ENCODE data around the gene VPS35.

DNA sequence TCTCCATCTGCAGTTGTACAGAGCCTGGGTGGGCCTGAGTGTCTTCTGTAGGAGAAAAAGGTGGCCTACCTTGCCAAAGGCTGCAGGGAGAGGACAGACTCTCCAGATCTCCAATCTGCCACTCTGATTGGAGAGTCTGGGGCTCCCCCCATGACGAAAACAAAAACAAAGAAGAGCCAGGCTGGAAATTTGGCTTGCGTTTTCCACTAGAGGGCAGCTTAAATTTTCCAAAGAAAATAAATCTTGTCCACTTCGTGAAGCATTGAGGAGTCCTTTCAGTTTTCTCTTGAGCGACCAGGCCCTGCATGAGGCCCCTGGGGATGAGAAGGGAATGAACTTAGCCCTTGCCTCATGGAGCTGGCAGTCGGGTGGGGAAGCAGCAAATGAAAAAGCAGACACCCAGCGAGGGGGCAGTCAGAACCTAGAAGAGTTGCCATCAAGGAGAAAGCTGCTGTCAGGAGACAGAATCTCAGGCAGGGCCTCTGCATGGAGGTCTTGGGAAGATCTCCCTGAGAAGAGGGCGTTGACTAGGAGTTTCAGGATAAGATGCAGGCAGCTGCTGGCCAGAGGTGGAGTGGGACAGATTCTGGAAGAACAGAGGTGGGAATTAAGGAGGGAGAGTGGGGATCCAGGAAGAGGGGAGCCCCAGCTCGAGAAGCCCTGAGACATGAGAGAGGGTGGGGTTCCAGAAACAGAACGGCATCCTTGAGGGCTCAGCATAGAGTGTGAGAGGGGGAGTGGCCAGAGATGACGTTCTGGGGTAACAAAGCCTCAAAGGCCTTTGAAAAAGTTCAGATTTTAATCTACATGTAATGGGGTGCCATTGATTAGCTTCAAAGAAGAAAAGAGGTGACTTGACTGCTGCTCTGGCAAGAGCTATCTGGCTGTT, 59.4 kb downstream of the VPS35 start:
- TF ChIP-seq, protein P1, sequence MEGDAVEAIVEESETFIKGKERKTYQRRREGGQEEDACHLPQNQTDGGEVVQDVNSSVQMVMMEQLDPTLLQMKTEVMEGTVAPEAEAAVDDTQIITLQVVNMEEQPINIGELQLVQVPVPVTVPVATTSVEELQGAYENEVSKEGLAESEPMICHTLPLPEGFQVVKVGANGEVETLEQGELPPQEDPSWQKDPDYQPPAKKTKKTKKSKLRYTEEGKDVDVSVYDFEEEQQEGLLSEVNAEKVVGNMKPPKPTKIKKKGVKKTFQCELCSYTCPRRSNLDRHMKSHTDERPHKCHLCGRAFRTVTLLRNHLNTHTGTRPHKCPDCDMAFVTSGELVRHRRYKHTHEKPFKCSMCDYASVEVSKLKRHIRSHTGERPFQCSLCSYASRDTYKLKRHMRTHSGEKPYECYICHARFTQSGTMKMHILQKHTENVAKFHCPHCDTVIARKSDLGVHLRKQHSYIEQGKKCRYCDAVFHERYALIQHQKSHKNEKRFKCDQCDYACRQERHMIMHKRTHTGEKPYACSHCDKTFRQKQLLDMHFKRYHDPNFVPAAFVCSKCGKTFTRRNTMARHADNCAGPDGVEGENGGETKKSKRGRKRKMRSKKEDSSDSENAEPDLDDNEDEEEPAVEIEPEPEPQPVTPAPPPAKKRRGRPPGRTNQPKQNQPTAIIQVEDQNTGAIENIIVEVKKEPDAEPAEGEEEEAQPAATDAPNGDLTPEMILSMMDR (IDR thresholded peaks at IDR 0.05): peak in 1 of 6 experiments; percentile 8
- TF ChIP-seq POLR2A (IDR thresholded peaks at IDR 0.05): no peak
